GM21529 (cell line): ENCODE measurements around the gene SCUBE3.

Experiments
- ATAC-seq: cut with Tn5 transposase; IDR thresholded peaks from one replicate; pipeline ENCODE4 v1.9.1; 2021; ENCODE audit not compliant: unreplicated experiment

Gene SCUBE3

GRCh38 chr6:35209081-35209480, 4.7 kb upstream of the SCUBE3 start:
- no peak for ATAC-seq

- ATAC-seq = no peak
Measured at GRCh38 chr6:35209622-35210247, 4.0 kb upstream of the SCUBE3 start.

DNA sequence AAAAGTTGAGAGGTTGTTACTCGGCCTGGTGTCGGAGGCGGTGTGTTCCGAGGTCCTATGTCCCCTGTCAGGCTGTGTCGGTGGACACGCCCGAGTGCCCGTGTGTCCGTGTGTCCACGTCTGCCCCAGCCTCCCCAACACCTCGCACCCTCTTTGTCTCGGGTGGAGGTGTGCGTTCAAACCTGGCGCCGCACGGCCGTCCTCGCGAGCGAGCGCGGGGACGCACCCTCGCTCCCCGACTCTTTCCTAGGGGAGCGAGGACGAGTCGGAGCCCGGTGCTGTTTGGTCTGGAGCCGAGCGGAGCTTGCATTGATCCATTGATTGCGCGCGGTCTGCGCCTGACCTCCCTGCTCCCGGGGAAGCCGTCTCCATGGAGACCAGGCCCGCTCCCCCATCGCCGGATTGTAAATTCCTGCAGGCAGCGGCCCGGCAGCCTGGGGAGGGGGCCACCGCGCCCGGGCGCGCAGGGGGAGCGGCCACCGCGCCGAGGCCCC, 411 bp upstream of the SCUBE3 start:
- ATAC-seq = no peak

DNA sequence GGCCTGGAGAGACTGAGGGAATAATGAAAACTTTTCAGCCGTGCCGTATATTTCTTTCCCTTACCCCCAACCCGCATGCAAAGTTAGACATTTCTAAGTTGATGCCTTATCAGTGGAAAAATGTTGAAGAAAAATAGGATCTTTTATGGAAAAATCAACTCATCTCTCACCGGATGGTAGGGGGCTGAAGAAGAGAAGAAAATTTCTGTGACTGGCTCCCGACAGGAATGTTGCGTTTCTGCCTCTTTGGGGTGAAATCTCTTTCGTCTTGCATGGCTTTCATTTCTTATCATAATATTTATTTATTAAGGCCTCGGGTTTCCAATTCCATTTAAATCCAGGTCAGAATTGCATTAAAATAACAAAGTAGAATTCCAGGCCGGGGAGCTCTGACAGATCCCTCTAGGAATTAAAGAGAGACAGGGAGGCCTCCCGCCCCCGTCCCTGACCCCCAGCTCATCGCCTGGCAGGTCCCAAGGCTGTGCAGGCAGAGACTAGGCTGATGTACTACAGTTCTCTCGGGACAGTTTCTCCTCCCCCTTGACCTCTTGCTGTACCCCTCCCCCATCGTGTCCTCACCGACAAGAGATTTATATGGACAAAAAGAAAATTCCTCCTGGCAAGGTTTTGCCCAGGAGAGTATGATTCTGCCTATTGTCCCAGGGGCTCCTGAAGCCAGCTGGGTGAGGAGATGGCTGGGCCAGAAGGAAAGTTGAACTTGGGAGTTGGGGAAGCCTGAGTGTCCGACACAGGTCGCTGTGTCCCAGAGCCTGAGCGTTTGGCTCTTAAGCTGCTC, 1.3 kb downstream of the SCUBE3 start:
- no peak for ATAC-seq

- no peak for ATAC-seq
Measured at GRCh38 chr6:35215665-35216411, 2.1 kb downstream of the SCUBE3 start.

GRCh38 chr6:35216412-35216732, 2.6 kb downstream of the SCUBE3 start:
- ATAC-seq = no peak

- ATAC-seq = no peak
Measured at GRCh38 chr6:35216851-35217811, 3.4 kb downstream of the SCUBE3 start.

DNA sequence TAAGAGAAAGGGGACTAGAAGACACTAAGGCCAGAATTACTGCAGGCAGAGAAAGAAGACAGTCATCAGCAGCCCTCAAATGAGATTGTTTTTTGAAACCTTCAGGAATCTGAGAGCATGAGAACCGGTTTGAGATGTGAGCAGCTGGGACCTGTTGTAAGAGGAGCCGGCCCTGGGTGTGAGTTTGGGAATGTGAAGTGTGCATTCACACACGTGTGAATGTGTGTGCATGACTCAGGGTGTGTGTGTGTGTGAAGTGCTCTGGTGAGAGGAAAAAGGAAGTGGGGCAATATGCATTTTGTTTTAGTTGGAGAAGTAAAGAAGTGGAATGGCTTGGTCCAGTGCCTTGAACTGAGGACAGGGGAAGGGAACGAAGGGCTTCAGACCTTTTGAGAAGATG, 4.3 kb downstream of the SCUBE3 start:
- ATAC-seq = no peak

DNA sequence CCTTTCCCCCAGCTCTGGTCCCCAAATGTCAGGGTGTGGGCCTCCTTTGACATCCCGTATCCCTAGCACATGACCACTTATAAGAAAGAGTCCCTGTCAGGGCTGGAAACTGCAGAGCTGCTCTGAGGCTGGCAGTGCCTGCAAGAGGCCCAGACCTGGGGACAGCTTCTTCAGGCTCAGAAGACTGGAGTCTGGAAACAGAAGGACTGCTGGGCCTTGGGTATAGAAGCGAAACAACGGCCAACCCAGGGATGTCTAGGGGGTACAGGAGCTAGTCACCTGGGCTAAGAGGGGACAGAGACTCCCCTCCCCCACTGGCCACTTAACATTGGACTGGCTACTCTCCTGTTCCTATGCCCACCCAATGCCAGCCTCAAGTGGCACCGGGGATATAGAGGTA, 4.7 kb downstream of the SCUBE3 start:
- ATAC-seq = no peak

DNA sequence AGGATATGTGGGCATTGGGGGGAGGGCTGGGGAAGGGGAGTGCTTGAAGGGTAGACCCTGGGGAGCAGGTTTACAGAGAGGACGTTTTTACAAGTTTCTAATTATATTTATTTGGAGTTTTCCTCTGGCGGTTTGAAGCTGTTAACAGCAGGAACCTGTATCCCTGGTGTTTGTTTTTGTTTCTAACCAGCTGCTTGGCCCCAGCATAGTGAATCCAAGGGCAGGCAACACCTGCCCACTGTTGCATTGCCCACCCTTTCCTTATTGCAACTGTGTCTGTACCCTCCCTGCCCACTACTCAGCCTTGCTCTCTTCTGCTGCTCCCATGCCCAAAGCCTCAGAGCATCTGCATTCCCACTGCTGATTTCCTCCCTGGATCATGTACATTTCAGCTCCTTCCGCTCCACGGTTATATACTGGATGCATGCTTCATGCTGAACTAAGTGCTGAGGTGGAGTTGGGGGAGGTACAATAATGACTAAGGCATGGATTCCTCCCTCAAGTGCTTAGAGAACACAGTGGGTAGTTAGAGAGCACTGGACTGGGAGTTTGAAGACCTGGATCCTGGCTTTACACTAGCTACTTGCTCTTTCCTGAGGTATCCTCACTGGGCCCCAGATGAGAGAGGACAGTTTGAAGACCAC, 6.0 kb downstream of the SCUBE3 start:
- ATAC-seq = no peak

- ATAC-seq = no peak
Measured at GRCh38 chr6:35220711-35221110, 7.0 kb downstream of the SCUBE3 start.

DNA sequence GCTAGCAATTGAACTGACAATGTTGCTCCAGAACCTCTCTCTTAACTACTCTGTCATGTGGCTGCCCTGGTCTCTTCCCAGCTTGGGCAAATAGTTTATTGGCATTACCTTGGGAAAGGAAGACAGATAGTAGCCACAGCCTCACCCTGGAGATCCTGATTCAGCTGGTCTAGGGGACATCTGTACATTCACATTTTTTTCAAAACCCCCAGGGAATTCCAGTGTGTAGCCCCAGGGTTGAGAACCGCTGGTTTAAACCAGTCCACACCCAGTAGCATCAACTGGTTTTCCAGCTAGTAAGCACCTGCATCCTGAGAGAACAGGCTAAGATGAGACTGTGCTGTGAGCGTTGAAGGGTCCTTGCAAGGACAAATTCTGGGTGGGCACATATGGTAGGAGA, 9.6 kb downstream of the SCUBE3 start:
- no peak for ATAC-seq

DNA sequence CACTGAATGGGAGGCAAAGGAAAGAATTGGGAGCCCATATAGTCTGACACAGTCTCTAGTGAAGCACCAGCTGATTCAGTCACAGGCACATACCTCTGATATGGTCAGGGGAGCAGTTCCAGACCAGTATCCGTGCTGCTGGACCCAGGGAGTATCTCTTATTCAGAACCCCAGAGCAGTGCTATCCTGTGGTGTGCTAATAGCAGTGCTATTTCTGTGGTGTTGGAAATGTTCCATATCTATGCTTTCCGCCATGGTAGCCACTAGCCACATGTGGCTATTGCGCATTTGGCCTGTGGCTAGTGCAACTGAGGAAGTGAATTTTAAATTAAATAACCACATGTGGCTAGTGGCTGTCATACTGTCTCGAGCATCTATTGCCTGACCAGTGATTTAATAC, 11.0 kb downstream of the SCUBE3 start:
- ATAC-seq = no peak

GRCh38 chr6:35228481-35228880, 14.7 kb downstream of the SCUBE3 start:
- ATAC-seq = no peak

- ATAC-seq = no peak
Measured at GRCh38 chr6:35229304-35229703, 15.5 kb downstream of the SCUBE3 start.

GRCh38 chr6:35230498-35230897, 16.7 kb downstream of the SCUBE3 start:
- no peak for ATAC-seq

DNA sequence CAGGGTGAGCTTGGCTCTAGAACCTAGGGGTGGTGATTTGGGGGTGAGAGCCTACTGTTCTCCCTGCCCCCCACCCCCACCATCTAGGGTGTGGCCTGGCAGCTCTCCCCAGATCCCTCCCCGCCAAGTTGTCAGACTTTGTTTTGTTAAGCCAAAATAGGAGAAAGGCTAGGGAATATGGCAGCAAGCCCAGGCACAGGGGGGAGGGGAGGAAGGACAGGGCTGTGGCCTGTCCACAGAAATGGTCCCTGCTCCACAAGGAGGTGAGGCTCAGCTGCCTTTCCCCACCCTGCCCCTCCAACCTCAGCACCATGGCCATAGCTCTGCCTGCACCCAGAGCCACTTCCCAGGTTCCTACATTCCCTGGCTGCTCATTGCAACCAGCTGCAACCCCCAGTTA, 17.2 kb downstream of the SCUBE3 start:
- no peak for ATAC-seq

GRCh38 chr6:35231563-35231962, 17.8 kb downstream of the SCUBE3 start:
- ATAC-seq = no peak

GRCh38 chr6:35234901-35235300, 21.1 kb downstream of the SCUBE3 start:
- no peak for ATAC-seq

DNA sequence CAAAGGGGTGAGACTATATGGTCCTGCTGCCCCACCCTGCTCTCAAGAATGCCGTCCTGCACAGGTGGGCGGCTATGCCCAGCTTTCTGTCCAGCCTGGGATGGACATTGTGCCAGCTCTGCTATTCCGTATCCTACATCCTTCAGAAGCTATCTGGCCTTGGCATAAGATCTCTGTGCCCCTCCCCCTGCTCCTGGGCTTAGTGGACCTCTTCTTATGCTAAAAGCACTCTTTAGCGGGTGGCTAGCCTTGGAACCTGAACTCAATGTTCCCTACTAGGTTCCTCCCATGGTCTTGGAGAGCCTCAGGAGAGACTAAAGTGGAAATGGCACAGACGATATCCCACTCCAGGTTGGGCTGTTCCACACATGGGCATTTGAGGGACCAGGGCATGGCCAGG, 22.5 kb downstream of the SCUBE3 start:
- no peak for ATAC-seq
